Activated naive CD8-positive, alpha-beta T cell (primary cell): ENCODE results near the gene MUC2.

Experiments used
- H3K27ac Mint-ChIP-seq: one replicate; pipeline ENCODE4 v1.8.0; 2021; ENCODE audit warnings: mixed read lengths
- H3K27me3 Mint-ChIP-seq: one replicate; pipeline ENCODE4 v1.8.0; 2021; ENCODE audit warnings: mixed read lengths
- H3K36me3 Mint-ChIP-seq: one replicate; pipeline ENCODE4 v1.8.0; 2021; ENCODE audit warnings: mixed read lengths
- H3K4me1 Mint-ChIP-seq: one replicate; pipeline ENCODE4 v1.8.0; 2021; ENCODE audit warnings: low read depth, mixed read lengths
- H3K4me3 Mint-ChIP-seq: one replicate; pipeline ENCODE4 v1.8.0; 2021; ENCODE audit warnings: mild to moderate bottlenecking, mixed read lengths
- H3K9me3 Mint-ChIP-seq: one replicate; pipeline ENCODE4 v1.8.0; 2021; ENCODE audit warnings: low read depth, mixed read lengths

MUC2 gene

DNA sequence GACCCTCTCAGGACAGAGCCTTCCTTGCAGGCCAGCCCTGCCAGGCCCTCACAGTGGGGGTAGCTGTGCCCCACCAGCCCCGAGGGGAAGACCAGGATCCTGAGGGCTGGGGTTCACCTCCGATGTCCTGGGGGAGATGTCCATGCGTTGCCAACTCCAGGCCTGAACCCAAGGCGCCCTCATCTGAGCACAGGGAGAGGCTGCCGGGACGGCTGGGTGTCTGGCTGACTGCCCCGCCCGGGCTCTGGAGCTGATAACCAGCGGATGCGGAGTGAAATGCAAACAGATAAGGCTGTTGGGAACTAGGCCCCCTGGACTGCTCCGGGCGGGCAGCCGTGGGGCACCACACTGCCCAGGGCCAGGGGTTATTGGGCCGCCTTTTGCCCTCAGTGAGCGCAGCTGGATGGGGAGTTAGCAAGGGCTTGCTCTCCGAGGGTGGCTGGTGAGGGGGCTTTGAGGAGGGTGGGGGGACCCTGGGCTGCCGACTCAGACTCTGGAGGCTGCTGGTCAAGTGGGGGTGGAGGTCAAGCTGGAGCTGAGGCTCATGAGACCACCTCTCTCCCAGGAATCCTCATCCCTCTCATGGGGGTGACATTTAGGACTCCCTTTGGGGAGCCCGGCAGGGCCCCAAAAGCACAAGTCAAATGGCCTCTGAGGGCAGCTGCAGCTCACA lies 32.6 kb upstream of the MUC2 start:
- H3K4me3 Mint-ChIP-seq: no peak overlapping the region
- H3K27ac Mint-ChIP-seq: no peak overlapping the region
- H3K9me3 Mint-ChIP-seq: no peaks in the 10 kb centered on the region
- H3K4me1 Mint-ChIP-seq: no peaks in the 10 kb centered on the region
- peaks cover 5% of the 10 kb centered on the region for H3K27me3 Mint-ChIP-seq
- no peaks in the 10 kb centered on the region for H3K36me3 Mint-ChIP-seq

DNA sequence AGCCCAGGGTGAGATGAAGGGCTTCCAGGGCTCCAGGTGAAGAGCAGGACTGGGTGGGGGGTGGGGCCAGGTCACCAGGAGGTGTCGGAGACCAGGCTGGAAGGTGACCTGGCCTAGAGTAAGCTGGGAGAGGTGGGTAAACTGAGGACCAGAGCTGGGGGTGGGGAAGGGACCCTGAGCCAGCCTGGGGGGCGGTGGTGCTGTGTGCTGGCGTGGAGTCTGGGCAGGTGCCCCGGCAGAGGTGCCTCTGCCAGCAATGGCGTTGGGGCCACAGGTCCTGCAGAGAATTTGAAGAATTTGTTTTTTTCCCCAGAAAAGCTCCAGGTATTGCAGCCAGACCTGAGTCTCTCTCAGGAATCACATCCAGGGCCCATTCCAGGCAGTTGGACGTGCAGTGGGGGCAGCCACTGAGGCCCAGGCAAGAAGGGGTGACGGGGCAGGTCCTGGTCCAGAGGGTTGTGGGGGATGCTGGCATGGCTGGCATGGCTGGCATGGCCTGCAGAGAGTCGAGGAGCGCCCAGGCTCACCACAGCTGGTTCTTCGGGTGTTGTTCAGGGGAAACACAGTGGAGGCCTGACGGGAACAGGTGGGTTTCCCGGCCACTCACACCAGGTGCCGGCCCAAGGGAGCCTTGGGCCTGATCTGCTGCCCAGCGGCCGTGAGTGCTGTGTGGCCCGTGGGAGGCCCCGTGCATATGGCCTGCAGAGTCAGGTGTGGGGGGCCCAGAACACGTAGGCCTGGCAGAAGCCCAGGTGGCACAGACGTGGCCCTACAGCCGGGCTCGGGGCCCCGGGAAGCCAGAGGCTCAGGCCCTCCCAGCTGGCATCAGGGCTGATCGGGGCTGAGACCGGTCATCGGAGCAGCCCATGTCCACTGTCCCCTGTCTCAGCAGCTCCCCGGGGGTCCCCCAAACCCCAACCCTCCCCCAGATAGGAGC lies 31.8 kb upstream of the MUC2 start:
- Mint-ChIP-seq H3K27me3 (peaks cover 5% of the 10 kb centered on the region), H3K36me3 (no peaks in the 10 kb centered on the region), H3K27ac (no peak overlapping the region), H3K9me3 (no peaks in the 10 kb centered on the region), H3K4me3 (no peak overlapping the region), H3K4me1 (no peaks in the 10 kb centered on the region)

DNA sequence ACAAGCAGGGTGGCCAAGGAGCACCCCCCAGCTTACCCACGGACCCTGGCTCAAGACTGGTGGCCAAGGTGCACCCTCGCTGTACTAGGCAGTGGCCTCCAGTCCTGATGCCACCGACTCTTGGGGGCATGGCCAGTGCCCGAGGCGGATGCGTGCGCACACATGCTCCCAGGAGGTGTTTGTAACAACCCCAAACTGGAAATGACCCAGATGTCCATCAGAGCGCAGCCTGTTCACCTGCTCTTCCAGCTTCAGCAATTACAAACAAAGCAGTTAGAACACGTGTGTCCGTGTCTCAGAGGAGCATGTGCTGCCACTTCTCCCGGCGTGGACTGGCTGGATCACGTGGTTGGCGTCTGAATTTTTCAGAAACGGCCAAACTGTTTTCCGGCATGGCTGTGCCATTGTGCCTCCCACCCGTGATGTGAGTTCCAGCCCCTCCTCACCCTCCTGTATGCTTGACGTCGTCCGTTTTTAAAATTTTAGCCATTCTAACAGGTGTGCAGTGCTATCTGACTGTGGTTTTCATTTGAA lies 31.0 kb upstream of the MUC2 start:
- H3K4me3 Mint-ChIP-seq: no peak overlapping the region
- no peak overlapping the region for H3K27ac Mint-ChIP-seq
- no peaks in the 10 kb centered on the region for H3K4me1 Mint-ChIP-seq
- H3K27me3 Mint-ChIP-seq: peaks cover 5% of the 10 kb centered on the region
- no peaks in the 10 kb centered on the region for H3K9me3 Mint-ChIP-seq
- H3K36me3 Mint-ChIP-seq: no peaks in the 10 kb centered on the region

DNA sequence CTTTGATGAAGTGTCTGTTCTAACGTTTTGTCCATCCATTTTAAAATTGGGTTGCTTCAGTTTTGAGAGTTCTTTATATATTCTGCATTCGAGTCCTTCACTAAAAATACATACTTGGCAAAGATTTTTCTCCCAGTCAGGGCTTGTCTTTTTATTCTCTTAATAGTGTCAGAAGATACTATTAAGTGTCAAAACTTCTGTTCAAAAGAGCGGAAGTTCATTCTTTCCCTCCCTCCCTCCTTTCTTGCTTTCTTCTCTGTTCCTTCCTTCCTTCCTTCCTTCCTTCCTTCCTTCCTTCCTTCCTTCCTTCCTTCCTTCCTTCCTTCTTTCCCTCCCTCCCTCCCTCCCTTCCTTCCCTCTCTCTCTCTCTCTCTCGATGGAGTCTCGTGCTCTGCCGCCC lies 30.5 kb upstream of the MUC2 start:
- Mint-ChIP-seq H3K4me1 (no peaks in the 10 kb centered on the region), H3K27me3 (peaks cover 5% of the 10 kb centered on the region), H3K9me3 (no peaks in the 10 kb centered on the region), H3K4me3 (no peak overlapping the region), H3K36me3 (no peaks in the 10 kb centered on the region), H3K27ac (no peak overlapping the region)

DNA sequence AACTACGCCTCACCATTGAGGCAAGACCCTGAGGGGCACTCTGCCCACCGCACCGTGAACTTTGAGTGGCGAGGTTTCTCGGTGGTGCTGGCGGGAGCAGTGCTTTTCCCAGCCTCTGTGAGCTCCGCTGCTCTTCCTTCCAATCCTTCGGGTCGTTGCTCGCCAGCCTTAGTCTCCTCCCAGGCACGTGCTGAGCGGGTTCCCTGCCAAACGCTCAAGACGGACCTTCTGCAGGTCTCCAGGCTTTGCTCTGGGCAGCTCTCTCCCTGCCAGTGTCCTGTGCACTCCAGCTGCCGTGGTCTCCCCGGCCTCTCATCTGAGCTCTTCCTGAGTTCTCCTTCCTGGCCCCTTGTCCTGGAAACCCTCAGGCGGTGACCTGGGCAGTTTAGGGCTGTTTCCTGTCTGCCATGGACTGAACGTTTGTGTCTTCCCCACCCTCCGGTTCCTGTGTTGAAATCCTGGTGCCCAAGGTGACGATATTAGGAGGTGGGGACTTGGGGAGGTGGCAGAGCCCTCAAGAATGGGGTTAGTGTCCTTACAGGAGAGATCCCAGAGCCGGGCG lies 27.0 kb upstream of the MUC2 start:
- Mint-ChIP-seq H3K27me3 (peaks cover 5% of the 10 kb centered on the region), H3K4me3 (no peak overlapping the region), H3K36me3 (no peaks in the 10 kb centered on the region), H3K9me3 (no peaks in the 10 kb centered on the region), H3K4me1 (no peaks in the 10 kb centered on the region), H3K27ac (no peak overlapping the region)

DNA sequence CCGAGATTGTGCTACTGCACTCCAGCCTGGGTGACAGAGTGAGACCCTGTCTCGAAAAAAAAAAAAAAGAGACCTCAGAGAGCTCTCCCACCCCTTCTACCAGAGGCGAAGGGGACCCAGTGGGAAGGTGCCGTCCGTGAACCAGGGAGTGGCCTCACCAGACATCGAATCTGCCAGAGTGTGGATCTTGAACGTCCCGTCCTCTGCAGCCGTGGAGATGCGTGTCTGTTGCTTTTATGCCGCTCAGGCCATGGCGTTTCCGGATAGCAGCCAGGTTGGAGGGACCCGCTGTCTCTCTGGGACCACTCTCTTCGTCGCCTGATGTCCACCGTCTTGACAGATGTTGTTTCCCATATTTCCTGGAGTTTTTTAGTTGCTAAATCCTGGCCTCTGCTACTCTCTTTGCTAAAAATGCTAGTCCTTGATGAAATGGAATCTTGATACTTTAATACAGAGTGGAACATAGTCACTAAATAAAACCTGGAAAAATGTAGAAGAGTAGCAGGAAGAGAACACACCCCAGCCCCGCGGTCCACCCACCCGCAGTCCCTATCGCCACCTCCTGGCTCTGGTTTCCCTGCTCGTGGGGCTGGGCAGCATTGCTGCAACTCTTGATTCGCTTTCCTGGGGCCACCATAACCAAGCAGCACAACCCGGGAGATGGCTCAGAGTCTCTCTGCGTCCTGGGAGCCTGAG lies 26.2 kb upstream of the MUC2 start:
- H3K4me1 Mint-ChIP-seq: no peaks in the 10 kb centered on the region
- H3K4me3 Mint-ChIP-seq: no peak overlapping the region
- H3K36me3 Mint-ChIP-seq: no peaks in the 10 kb centered on the region
- H3K9me3 Mint-ChIP-seq: no peaks in the 10 kb centered on the region
- peaks cover 5% of the 10 kb centered on the region for H3K27me3 Mint-ChIP-seq
- no peak overlapping the region for H3K27ac Mint-ChIP-seq

DNA sequence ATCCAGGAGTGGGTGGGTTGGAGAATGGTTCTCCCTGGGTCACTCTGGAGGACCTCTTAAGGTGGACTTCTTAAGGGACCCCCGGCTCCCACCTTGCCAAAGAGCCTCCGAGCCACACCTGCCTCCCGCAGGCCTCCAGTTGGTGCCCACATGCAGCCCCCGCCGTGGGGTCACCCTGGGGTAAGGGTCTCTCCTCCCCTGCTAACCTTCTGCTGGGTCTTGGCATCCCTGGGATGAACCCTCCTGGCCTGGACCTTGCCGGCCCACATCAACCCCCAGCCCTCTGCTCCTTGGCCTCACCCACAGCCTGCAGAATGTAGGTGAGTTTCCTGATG lies 25.6 kb upstream of the MUC2 start:
- no peak overlapping the region for H3K27ac Mint-ChIP-seq
- H3K27me3 Mint-ChIP-seq: peaks cover 3% of the 10 kb centered on the region
- H3K36me3 Mint-ChIP-seq: no peaks in the 10 kb centered on the region
- no peak overlapping the region for H3K4me3 Mint-ChIP-seq
- H3K4me1 Mint-ChIP-seq: no peaks in the 10 kb centered on the region
- no peaks in the 10 kb centered on the region for H3K9me3 Mint-ChIP-seq

DNA sequence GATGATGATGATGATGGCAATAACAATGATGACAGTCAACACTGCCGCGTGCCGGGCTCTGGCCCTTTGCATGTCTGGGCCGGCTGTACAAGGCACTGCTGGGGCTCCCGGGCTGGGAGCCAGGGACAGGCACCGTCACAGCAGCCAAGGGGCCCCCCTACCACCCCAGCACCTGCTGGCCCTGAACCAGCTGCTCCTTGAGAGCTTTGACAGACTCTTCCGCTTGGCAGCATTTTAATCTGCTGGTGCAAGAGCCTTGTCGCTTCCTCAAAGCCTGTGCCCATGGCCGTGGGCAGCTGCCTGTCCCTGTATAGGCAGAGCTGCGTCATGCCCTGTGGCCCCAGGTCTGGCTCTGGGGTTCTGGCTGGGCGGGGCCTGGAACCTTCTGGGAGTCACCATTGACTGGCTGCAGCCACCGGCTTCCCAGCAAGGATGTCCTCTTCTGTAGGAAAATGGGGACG lies 25.2 kb upstream of the MUC2 start:
- H3K27ac Mint-ChIP-seq: no peak overlapping the region
- no peaks in the 10 kb centered on the region for H3K4me1 Mint-ChIP-seq
- H3K9me3 Mint-ChIP-seq: no peaks in the 10 kb centered on the region
- peaks cover 2% of the 10 kb centered on the region for H3K27me3 Mint-ChIP-seq
- H3K4me3 Mint-ChIP-seq: no peak overlapping the region
- no peaks in the 10 kb centered on the region for H3K36me3 Mint-ChIP-seq

DNA sequence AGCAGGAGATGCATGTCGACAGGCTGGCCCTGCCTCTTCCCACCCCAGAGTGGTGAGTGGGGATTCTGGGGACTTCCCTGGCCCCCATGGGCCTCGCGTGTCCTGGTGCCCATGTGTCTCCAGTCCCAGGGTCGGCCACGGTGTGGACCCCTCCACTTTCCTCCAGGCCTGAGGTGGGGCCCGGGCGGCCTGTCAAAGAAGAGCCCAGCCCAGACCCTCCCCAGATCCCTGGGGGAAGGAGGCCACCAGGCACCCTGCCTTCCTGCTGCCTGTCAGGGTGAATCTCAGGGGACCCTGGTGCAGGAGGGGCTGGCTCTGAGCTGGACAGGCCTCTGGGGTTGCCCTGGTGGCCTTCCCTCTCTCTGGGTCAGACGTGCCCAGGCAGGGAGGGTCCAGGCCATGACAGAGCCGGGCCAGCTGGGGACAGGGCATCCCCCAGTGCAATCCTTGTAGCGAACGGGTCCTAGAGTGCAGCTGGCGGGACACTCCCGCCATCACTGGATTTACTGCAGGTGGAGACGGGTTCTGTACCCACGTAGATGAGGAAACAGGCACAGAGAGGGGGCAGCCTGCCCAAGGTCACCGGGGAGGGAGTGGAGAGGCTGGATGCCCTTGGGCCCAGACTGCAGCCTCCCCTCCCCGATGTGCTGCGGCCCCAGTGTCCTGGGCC lies 24.6 kb upstream of the MUC2 start:
- Mint-ChIP-seq H3K36me3 (no peaks in the 10 kb centered on the region), H3K4me1 (no peaks in the 10 kb centered on the region), H3K27ac (no peak overlapping the region), H3K9me3 (no peaks in the 10 kb centered on the region), H3K27me3 (peaks cover 2% of the 10 kb centered on the region), H3K4me3 (no peak overlapping the region)

DNA sequence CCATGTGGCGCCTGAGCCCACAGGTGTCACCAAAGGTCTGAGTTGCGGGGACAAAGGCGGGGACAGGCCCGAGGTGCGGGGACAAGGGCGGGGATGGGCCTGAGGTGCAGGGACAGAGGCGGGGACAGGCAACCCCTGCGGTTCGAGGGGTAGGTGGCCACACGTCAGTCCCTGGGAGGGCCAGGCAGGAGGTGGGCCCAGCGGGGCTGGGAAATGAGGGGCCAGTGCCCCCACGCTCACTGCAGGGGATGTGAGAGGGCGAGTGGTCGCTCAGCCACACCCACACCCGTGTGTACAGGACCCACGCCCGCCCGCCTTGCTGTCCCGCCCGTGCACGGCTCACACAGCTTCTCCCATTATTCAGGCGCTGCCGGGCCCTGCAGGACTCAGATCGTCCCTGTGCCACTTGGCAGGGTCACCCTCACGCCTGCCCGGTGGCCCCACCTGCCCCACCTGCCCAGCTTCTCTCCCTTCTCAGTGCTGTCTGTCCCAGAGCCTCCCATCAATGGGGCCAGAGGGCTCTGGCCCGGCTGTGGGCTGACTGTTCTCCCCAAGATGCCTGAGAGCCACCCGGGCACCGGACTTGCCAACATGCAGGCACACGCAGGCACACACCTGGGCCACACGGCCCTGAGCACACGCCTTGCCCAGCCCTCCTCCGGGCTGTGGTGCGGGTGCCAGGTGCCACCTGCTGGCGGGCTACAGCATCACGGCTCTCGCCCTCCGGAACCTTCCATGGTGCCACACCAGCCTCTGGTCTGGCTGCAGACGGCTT lies 23.9 kb upstream of the MUC2 start:
- Mint-ChIP-seq H3K4me1 (no peaks in the 10 kb centered on the region), H3K27me3 (peaks cover 2% of the 10 kb centered on the region), H3K27ac (no peak overlapping the region), H3K4me3 (no peak overlapping the region), H3K9me3 (no peaks in the 10 kb centered on the region), H3K36me3 (no peaks in the 10 kb centered on the region)

DNA sequence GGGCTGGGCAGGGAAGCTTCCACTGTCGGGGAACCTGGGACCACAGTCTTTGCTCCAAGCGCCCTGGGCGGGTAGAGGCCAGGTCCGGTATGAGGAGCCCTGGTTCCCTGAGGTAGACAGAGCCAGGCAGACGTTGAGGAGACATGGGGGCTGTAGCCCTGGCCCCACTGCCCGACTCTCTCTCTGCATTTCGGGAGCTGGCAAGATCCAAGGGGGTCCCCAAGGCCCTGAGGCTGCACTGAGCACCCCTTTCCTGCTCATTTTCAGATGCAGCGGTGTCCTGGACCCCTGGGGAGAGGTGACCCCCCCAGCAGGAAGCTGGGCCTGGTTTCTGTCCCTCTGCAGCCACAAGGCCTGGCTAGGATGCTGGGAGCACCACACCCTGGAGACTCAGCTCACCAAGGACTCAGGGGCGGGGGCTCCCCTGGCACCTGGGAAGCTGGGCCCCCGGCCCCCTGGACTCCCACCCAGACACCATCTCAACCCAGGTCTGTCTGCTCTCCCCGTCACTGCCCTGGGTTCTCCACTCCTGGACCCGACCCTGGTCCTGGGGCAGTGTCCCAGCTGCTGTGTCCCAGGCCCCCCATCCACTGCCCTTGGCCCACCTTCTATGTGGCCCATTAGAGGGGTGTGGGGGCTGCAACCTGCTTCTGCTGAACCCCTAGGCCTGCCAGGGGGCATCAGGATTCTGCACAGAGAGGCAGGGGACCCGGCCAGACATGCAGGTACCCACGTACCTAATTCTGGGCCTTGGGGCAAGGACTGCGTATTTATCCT lies 23.1 kb upstream of the MUC2 start:
- H3K27ac Mint-ChIP-seq: no peak overlapping the region
- no peaks in the 10 kb centered on the region for H3K4me1 Mint-ChIP-seq
- no peaks in the 10 kb centered on the region for H3K36me3 Mint-ChIP-seq
- H3K27me3 Mint-ChIP-seq: peaks cover 2% of the 10 kb centered on the region
- H3K4me3 Mint-ChIP-seq: no peak overlapping the region
- no peaks in the 10 kb centered on the region for H3K9me3 Mint-ChIP-seq

DNA sequence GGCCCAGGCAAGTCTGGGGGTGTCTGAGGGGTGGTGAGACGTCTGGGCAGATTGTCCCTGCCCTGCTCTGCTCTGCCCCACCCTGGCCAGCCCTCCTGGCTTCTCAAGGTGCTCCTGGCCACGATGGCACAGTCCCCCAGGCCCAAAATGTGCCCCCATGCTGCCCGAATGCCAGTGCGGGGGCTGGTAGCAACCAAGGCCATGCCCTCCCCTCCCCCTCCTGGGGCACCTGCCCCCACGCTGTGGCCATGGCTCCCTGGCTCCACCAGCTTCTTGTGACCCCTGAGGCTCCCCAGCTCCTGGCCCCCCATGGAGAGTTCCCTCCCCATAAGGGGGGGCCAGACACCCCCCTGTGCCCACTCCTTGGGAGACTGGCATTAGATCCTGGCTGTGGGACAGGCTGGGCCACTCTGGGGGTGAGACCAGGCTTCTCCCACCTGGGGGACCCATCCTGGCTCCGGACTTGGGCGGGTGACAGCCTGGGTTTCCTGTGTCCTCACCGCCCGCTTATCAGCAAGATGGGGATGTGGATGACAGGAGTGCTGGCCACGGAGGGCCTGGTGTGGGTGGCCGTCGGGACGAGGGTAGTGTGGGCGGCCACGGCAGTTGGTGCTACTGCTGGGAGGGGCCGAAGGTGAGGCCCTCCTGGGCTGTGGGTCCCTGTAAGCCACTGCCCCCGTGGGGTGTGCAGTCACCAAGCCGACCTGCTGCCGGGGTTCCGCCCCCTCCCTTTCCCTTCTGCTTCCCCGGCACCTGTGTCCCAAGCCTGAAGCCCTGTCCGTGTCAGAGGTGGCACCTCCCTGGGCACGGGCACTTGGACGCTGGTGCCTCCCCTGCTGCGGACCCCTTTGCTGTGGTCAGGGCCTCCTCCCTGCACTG lies 22.3 kb upstream of the MUC2 start:
- Mint-ChIP-seq H3K9me3 (no peaks in the 10 kb centered on the region), H3K36me3 (no peaks in the 10 kb centered on the region), H3K4me3 (no peak overlapping the region), H3K27me3 (no peaks in the 10 kb centered on the region), H3K4me1 (no peaks in the 10 kb centered on the region), H3K27ac (no peak overlapping the region)
